ENCODE measurements around the gene BBC3.

Gene BBC3

GRCh38 chr19:47273313-47274070, 42.5 kb upstream of the BBC3 start:
- peak overlapping the region; percentile 70 for H3K4me3 ChIP-seq (ENCODE audit: low read depth, low read length)
- TF ChIP-seq CTCF (IDR thresholded peaks at IDR 0.05; ENCODE audit: low read depth, low read length, missing control alignments) = no peak
- peak; percentile 75 for DNase-seq (ENCODE audit: low read depth)

- H3K4me3 ChIP-seq (ENCODE audit: low read depth, low read length) = peak overlapping the region; percentile 70
- no peak for DNase-seq (ENCODE audit: low read depth)
- TF ChIP-seq CTCF (IDR thresholded peaks at IDR 0.05; ENCODE audit: low read depth, low read length, missing control alignments) = no peak
Observed at GRCh38 chr19:47272448-47273312, 41.7 kb upstream of the BBC3 start.

- no peak overlapping the region for H3K4me3 ChIP-seq (ENCODE audit: low read depth, low read length)
- DNase-seq (ENCODE audit: low read depth) = no peak
- TF ChIP-seq CTCF (IDR thresholded peaks at IDR 0.05; ENCODE audit: low read depth, low read length, missing control alignments) = no peak
Observed at GRCh38 chr19:47271949-47272348, 41.0 kb upstream of the BBC3 start.

- TF ChIP-seq CTCF (IDR thresholded peaks at IDR 0.05; ENCODE audit: low read depth, low read length, missing control alignments) = no peak
- no peak for DNase-seq (ENCODE audit: low read depth)
- H3K4me3 ChIP-seq (ENCODE audit: low read depth, low read length) = no peak overlapping the region
Observed at GRCh38 chr19:47270408-47270807, 39.4 kb upstream of the BBC3 start.

- TF ChIP-seq CTCF (IDR thresholded peaks at IDR 0.05; ENCODE audit: low read depth, low read length, missing control alignments) = no peak
- DNase-seq (ENCODE audit: low read depth) = no peak
- H3K4me3 ChIP-seq (ENCODE audit: low read depth, low read length) = no peak overlapping the region
Observed at GRCh38 chr19:47269596-47269995, 38.6 kb upstream of the BBC3 start.

GRCh38 chr19:47268028-47268427, 37.0 kb upstream of the BBC3 start:
- TF ChIP-seq CTCF (IDR thresholded peaks at IDR 0.05; ENCODE audit: low read depth, low read length, missing control alignments) = no peak
- H3K4me3 ChIP-seq (ENCODE audit: low read depth, low read length) = no peak overlapping the region
- DNase-seq (ENCODE audit: low read depth) = no peak

Measured in GM12864 (cell line).